ENCODE results near the gene CLCN1.

The CLCN1 gene

GRCh38 chr7:143295870-143296269 lies 20.0 kb upstream of the CLCN1 start:
- no peak for DNase-seq (ENCODE audit: low read depth)

GRCh38 chr7:143296686-143297085 lies 19.2 kb upstream of the CLCN1 start:
- DNase-seq (ENCODE audit: low read depth): no peak

- no peak for DNase-seq (ENCODE audit: low read depth)
Observed at GRCh38 chr7:143299346-143299745, 16.6 kb upstream of the CLCN1 start.

- peak; percentile 27 for DNase-seq (ENCODE audit: low read depth)
Observed at GRCh38 chr7:143299840-143300239, 16.1 kb upstream of the CLCN1 start.

- no peak for DNase-seq (ENCODE audit: low read depth)
Observed at GRCh38 chr7:143300959-143301935, 14.7 kb upstream of the CLCN1 start.

- no peak for DNase-seq (ENCODE audit: low read depth)
Observed at GRCh38 chr7:143303733-143304132, 12.2 kb upstream of the CLCN1 start.

GRCh38 chr7:143304938-143305337 lies 11.0 kb upstream of the CLCN1 start:
- no peak for DNase-seq (ENCODE audit: low read depth)

GRCh38 chr7:143305423-143306070 lies 10.4 kb upstream of the CLCN1 start:
- peak; percentile 51 for DNase-seq (ENCODE audit: low read depth)

- DNase-seq (ENCODE audit: low read depth): no peak
Observed at GRCh38 chr7:143308632-143309031, 7.3 kb upstream of the CLCN1 start.

- no peak for DNase-seq (ENCODE audit: low read depth)
Observed at GRCh38 chr7:143314127-143314526, 1.8 kb upstream of the CLCN1 start.

GRCh38 chr7:143316492-143316891 lies 581 bp downstream of the CLCN1 start:
- no peak for DNase-seq (ENCODE audit: low read depth)

- DNase-seq (ENCODE audit: low read depth): no peak
Observed at GRCh38 chr7:143318661-143319060, 2.8 kb downstream of the CLCN1 start.

GRCh38 chr7:143320620-143321019 lies 4.7 kb downstream of the CLCN1 start:
- DNase-seq (ENCODE audit: low read depth): no peak

GRCh38 chr7:143321242-143321641 lies 5.3 kb downstream of the CLCN1 start:
- DNase-seq (ENCODE audit: low read depth): no peak

- no peak for DNase-seq (ENCODE audit: low read depth)
Observed at GRCh38 chr7:143321734-143322133, 5.8 kb downstream of the CLCN1 start.

GRCh38 chr7:143322760-143323633 lies 7.1 kb downstream of the CLCN1 start:
- DNase-seq (ENCODE audit: low read depth): no peak

- no peak for DNase-seq (ENCODE audit: low read depth)
Observed at GRCh38 chr7:143323653-143324052, 7.7 kb downstream of the CLCN1 start.

GRCh38 chr7:143325240-143325639 lies 9.3 kb downstream of the CLCN1 start:
- no peak for DNase-seq (ENCODE audit: low read depth)

GRCh38 chr7:143327903-143328302 lies 12.0 kb downstream of the CLCN1 start:
- no peak for DNase-seq (ENCODE audit: low read depth)

GRCh38 chr7:143329471-143330170 lies 13.7 kb downstream of the CLCN1 start:
- no peak for DNase-seq (ENCODE audit: low read depth)

GRCh38 chr7:143331179-143331801 lies 15.4 kb downstream of the CLCN1 start:
- DNase-seq (ENCODE audit: low read depth): no peak
